ENCODE results near the gene MDN1. TPM values are rescaled to one million over a fixed set of nuclear protein-coding genes. Genes with fewer than 3 reads are reported as not detected.

MDN1 gene
- total and polyA plus RNA-seq, 2 of the 4 experiments (the other 2 are of a cell fraction): 7.7 to 26.7 TPM

DNA sequence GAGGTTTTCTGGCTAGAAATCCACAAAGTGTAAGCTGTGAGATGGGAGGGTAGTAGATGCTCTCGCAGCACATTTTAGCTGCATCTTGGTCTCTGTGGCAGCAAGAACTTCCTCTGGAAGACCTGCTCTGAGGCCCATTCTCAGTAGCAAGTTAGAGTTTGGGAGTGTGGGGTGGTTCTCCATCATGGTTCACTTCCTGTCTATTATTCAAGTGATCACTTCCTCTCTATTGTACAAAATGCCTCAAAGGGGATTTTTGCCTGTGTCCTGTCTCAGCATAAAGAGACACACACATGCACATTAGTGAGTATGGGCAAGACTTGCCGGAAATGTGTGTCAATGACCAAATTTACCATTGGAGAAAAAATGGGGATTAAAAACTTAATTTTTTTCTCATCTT, 223.5 kb downstream of the MDN1 start:
- ChIA-PET CTCF (no interaction called here), POLR2A (ENCODE audit: unreplicated experiment) (no interaction called here)
- Histone ChIP-seq H2BK5ac (ENCODE audit: low read depth, low read length, poor library complexity, severe bottlenecking) (no peak overlapping the region), H3K23ac (ENCODE audit: low read depth, low read length) (no peak overlapping the region), H3K27me3 (ENCODE audit: control insufficient read depth, insufficient read depth, low read length) (no peaks in the 10 kb centered on the region), H2BK15ac (ENCODE audit: low read depth, low read length) (no peak overlapping the region), H3K4me3 (ENCODE audit: insufficient read depth, low read depth, low read length) (no peak overlapping the region), H3K36me3 (ENCODE audit: control insufficient read depth, insufficient read depth, low read length) (no peaks in the 10 kb centered on the region), H2BK20ac (ENCODE audit: low read depth, low read length) (no peak overlapping the region), H4K5ac (ENCODE audit: low read depth, low read length) (no peak overlapping the region), H3K14ac (replicated peaks; ENCODE audit: low read depth, low read length) (no peak overlapping the region), H3K56ac (ENCODE audit: extremely low read depth, insufficient read depth, low read length) (no peak overlapping the region), H4K8ac (ENCODE audit: low read depth in 2 of 2, low read length in 2 of 2) (no peak overlapping the region), H2AK9ac (replicated peaks; ENCODE audit: low read depth, low read length, poor library complexity) (no peak overlapping the region), H3K9ac (ENCODE audit: low read depth, low read length) (no peak overlapping the region), H3K4me2 (ENCODE audit: low read depth, low read length) (no peak overlapping the region), H4K91ac (ENCODE audit: insufficient read depth, low read depth, low read length) (no peak overlapping the region), H3K4ac (ENCODE audit: low read depth, low read length) (no peak overlapping the region), H2AK5ac (ENCODE audit: low read depth, low read length) (no peak overlapping the region), H2BK120ac (ENCODE audit: low read depth, low read length) (no peak overlapping the region), H3K79me1 (ENCODE audit: low read depth in 1 of 2, low read length in 2 of 2) (no peaks in the 10 kb centered on the region), H4K20me1 (ENCODE audit: insufficient read depth, low read length) (no peaks in the 10 kb centered on the region), H3K27ac (ENCODE audit: insufficient read depth, low read length) (no peak overlapping the region), H3K9me3 (ENCODE audit: control insufficient read depth, insufficient read depth, low read length) (no peaks in the 10 kb centered on the region), H2AFZ (replicated peaks; ENCODE audit: low read length, poor library complexity) (no peak overlapping the region), H3K9me1 (ENCODE audit: insufficient read depth, low read length) (no peaks in the 10 kb centered on the region), H3K18ac (ENCODE audit: low read depth, low read length) (no peak overlapping the region), H3K4me1 (ENCODE audit: control insufficient read depth, insufficient read depth, low read length) (no peaks in the 10 kb centered on the region)
- no CpG with 5 or more reads among the region's 2 CpGs for WGBS, 2 experiments (ENCODE audit: extremely low coverage in 2 of 2, insufficient read length in 1 of 2)
- no peak for DNase-seq
- dilution Hi-C loops (cut with HindIII; ENCODE audit: low sequenced_read_pairs, unreplicated experiment): no loop called here
- in situ Hi-C loops (cut with MboI; ENCODE audit: low sequenced_read_pairs): no loop called here
- intact Hi-C loops (cut with micrococcal nuclease): no loop called here
- no peak for ATAC-seq (ENCODE audit: low read depth)
- BruUV-seq (replicated peaks): no TSS peak
- TF ChIP-seq BHLHE40 (IDR thresholded peaks at IDR 0.05; ENCODE audit: low read depth, low read length) (no peak), CHD1 (IDR thresholded peaks at IDR 0.05; ENCODE audit: low read depth, low read length) (no peak), RFX5 (IDR thresholded peaks at IDR 0.05; ENCODE audit: low read depth, low read length) (no peak), RCOR1 (IDR thresholded peaks at IDR 0.05; ENCODE audit: insufficient replicate concordance, low read length) (no peak)

Small RNA genes lying within 50 kb of the gene (microRNA-seq; reads per million reads assigned to microRNA genes)
- gene DNAJC19P6 (ENCODE audit: insufficient read depth, insufficient read length) (not detected), gene RF00019 (ENCODE audit: insufficient read depth, insufficient read length) (not detected)

Small RNA genes lying within 50 kb of the gene (small RNA-seq; reads per million reads assigned to genes)
- 0 reads per million in 5 experiments for gene DNAJC19P6
- 0 reads per million in 5 experiments for gene RF00019

Other genes with a start within 250 kb of the MDN1 start
- gene LYRM2, start 181.0 kb downstream of the MDN1 start, total RNA-seq (2012; rRNA removed): 22.8 and 24.0 TPM in 2 replicates
- gene LYRM2, start 181.0 kb downstream of the MDN1 start, polyA plus RNA-seq (2012; rRNA removed): 14.0 and 14.8 TPM in 2 replicates
- gene CASP8AP2, start 10.1 kb upstream of the MDN1 start, total RNA-seq (2012; rRNA removed): 11.1 and 19.2 TPM in 2 replicates
- 4.1 and 5.0 TPM in 2 replicates for gene CASP8AP2, start 10.1 kb upstream of the MDN1 start, polyA plus RNA-seq (2012; rRNA removed)
- not detected in 2 replicates for gene GJA10, start 74.7 kb upstream of the MDN1 start, total RNA-seq (2012; rRNA removed)
- gene GJA10, start 74.7 kb upstream of the MDN1 start, polyA plus RNA-seq (2012; rRNA removed): not detected in 2 replicates